HepG2 (cell line): ENCODE results near the gene GPC3. TPM values are rescaled to one million over a fixed set of nuclear protein-coding genes. Genes with fewer than 3 reads are reported as not detected.

Experiments
- ATAC-seq: fragments of 200-7000 bp; cut with Tn5 transposase; 3 replicates; pipeline ENCODE4 v1.9.1; 2020; ENCODE audit warnings: mild to moderate bottlenecking, moderate library complexity
- BruUV-seq: library from RNA; stranded (reverse); fragments of 400-500 nt; replicated peaks from 2 replicates; lab custom pipeline; 2021; lab: Mats Ljungman, UMichigan
- CTCF ChIA-PET: fragments of 300-600 bp; formaldehyde crosslinking; extraction: SDS; loops from one replicate; lab custom pipeline; 2021; ENCODE audit warnings: low total read pairs, inconsistent platforms, low intra/inter-chr PET ratio; lab: Yijun Ruan, JAX
- POLR2A ChIA-PET: fragments of 350-600 bp; sonication (Branson Sonifier 250); formaldehyde crosslinking; loops from one replicate; lab custom pipeline; 2020; ENCODE audit warnings: antibody characterized with exemption, inconsistent platforms; lab: Yijun Ruan, JAX
- DNase-seq: peaks from one replicate; pipeline ENCODE4 v3.0.0-alpha.2; 2015; ENCODE audit warnings: low spot score
- FAIRE-seq: peaks from 3 replicates; lab custom pipeline; 2011; peaks lifted over from hg19 to GRCh38; lab: Jason Lieb, UNC
- H2AFZ ChIP-seq: one replicate; pipeline ENCODE4 v1.6.1; 2011; ENCODE audit warnings: low read length, inconsistent platforms
- H3K27ac ChIP-seq: fragments of 300-600 bp; 3 replicates; pipeline ENCODE4 v1.8.0; 2011; ENCODE audit warnings: mixed run types, mild to moderate bottlenecking, mixed read lengths, low read length, inconsistent platforms; ENCODE audit not compliant: insufficient read depth; ENCODE audit errors: extremely low read length
- H3K27me3 ChIP-seq, 2 experiments: fragments of 200-600 bp in 1 of 2; 2 replicates in 1 of 2; 3 replicates in 1 of 2; pipeline versions ENCODE4 v1.6.0 to v1.8.0; 2011; ENCODE audit warnings: low read length in 2 of 2, mild to moderate bottlenecking in 2 of 2, moderate library complexity in 2 of 2, inconsistent platforms in 1 of 2; ENCODE audit not compliant: insufficient read depth in 2 of 2, control insufficient read depth in 1 of 2
- H3K36me3 ChIP-seq, 2 experiments: fragments of 200-600 bp in 1 of 2; replicated peaks in 1 of 2; 2 replicates in 1 of 2; 3 replicates in 1 of 2; pipeline versions ENCODE4 v1.5.1 to v1.8.0; 2011; ENCODE audit warnings: low read length in 2 of 2, inconsistent platforms in 1 of 2; ENCODE audit not compliant: insufficient read depth in 2 of 2, control insufficient read depth in 1 of 2
- H3K4me1 ChIP-seq: 2 replicates; pipeline ENCODE4 v1.5.1; 2012; ENCODE audit warnings: low read length, inconsistent platforms; ENCODE audit not compliant: insufficient read depth
- H3K4me2 ChIP-seq: 2 replicates; pipeline ENCODE4 v1.6.0; 2011; ENCODE audit warnings: low read depth, low read length, inconsistent platforms
- H3K4me3 ChIP-seq, 3 experiments: fragments of 200-600 bp in 1 of 3; sonication (generic), shearing (Covaris generic) in 1 of 3; replicated peaks in 1 of 3; 2 replicates each; pipeline ENCODE4 v1.5.1; 2011 to 2016; ENCODE audit warnings: low read length in 3 of 3, inconsistent platforms in 2 of 3, low read depth in 2 of 3, mild to moderate bottlenecking in 2 of 3, control low read depth in 1 of 3, mixed read lengths in 1 of 3; ENCODE audit not compliant: insufficient read depth in 1 of 3
- H3K79me2 ChIP-seq: one replicate; pipeline ENCODE4 v1.6.1; 2011; ENCODE audit warnings: low read length, inconsistent platforms; ENCODE audit not compliant: insufficient read depth
- H3K9ac ChIP-seq: 2 replicates; pipeline ENCODE4 v1.6.0; 2011; ENCODE audit warnings: mild to moderate bottlenecking, low read depth, low read length, inconsistent platforms; ENCODE audit not compliant: insufficient read depth
- H3K9me3 ChIP-seq: 2 replicates; pipeline ENCODE4 v1.5.1; 2012; ENCODE audit warnings: mild to moderate bottlenecking, low read length
- H4K20me1 ChIP-seq: 2 replicates; pipeline ENCODE4 v1.6.0; 2011; ENCODE audit warnings: inconsistent platforms, mild to moderate bottlenecking, low read length, moderate library complexity; ENCODE audit not compliant: insufficient read depth
- MAF1 ChIP-seq: sonication (generic); formaldehyde crosslinking; IDR thresholded peaks from 2 replicates; pipeline ENCODE4 v1.5.0; 2020; ENCODE audit warnings: missing genetic modification reagents, borderline replicate concordance
- RBM22 ChIP-seq: fragments of 200-400 bp; formaldehyde crosslinking; optimal IDR thresholded peaks from 2 replicates; pipeline ENCODE3; 2017; ENCODE audit warnings: mild to moderate bottlenecking, low read length, moderate library complexity
- ZBTB37 ChIP-seq: sonication (generic); formaldehyde crosslinking; IDR thresholded peaks from 2 replicates; pipeline ENCODE4 v1.4.0; 2020; ENCODE audit warnings: mild to moderate bottlenecking, missing genetic modification reagents
- ZNF17 ChIP-seq: sonication (generic); formaldehyde crosslinking; IDR thresholded peaks from 2 replicates; pipeline ENCODE4 v1.5.0; 2020; ENCODE audit warnings: mild to moderate bottlenecking, missing genetic modification reagents
- ZNF263 ChIP-seq: sonication (generic); formaldehyde crosslinking; IDR thresholded peaks from 2 replicates; pipeline ENCODE4 v1.4.0; 2020; ENCODE audit warnings: missing genetic modification reagents
- ZNF576 ChIP-seq: sonication (generic); formaldehyde crosslinking; IDR thresholded peaks from 2 replicates; pipeline ENCODE4 v1.4.0; 2020; ENCODE audit warnings: mild to moderate bottlenecking, missing genetic modification reagents
- WGBS: methylation state at CpG from one replicate; pipeline ENCODE4 v1.1.6; 2017; ENCODE audit warnings: low lambda C conversion rate; 5-methylcytosine and 5-hydroxymethylcytosine counted together
- in situ Hi-C: cut with HindIII; loops from 2 replicates; pipeline ENCODE4 v1.10.0; 2017; ENCODE audit warnings: low pct_unique_long_range_greater_than_20kb; ENCODE audit not compliant: extremely low pct_ligation_motif_present
- intact Hi-C: fragments of 100-400 bp; cut with micrococcal nuclease; formaldehyde crosslinking; loops from one replicate; pipeline ENCODE4 v1.10.0; 2022; ENCODE audit not compliant: unreplicated experiment
- polyA plus RNA-seq, 8 experiments: library from polyadenylated mRNA; depleted of rRNA in 3 of 8; stranded (reverse) in 7 of 8; unstranded in 1 of 8; fragments of >200 nt; fragmentation: Illumina TruSeq in 4 of 8; extraction: Trizol in 4 of 8; gene quantifications; 2 replicates each; pipeline versions ENCODE4 v1.2.1 to v1.2.3, GENCODE V29; 2011 to 2016; ENCODE audit warnings: low read depth in 4 of 8, missing spikeins in 1 of 8, mixed read lengths in 1 of 8; ENCODE audit not compliant: insufficient read depth in 1 of 8
- total RNA-seq, 5 experiments: library from RNA; depleted of rRNA; stranded (reverse); fragments of >200 nt; fragmentation: Illumina TruSeq; extraction: Trizol; gene quantifications; 2 replicates each; pipeline ENCODE4 v1.2.3, GENCODE V29; 2016; ENCODE audit warnings: low read depth in 1 of 5
- TF ChIP-seq, protein P1 (sequence below): IDR thresholded peaks from 2 replicates; pipeline ENCODE4 v1.6.1; 2016; ENCODE audit warnings: control low read depth
- TF ChIP-seq, protein P2 (sequence below): conservative IDR thresholded peaks from 2 replicates; pipeline ENCODE4 v1.6.1; 2018; ENCODE audit warnings: missing genetic modification reagents
- TF ChIP-seq, protein P3 (sequence below): sonication (generic); formaldehyde crosslinking; IDR thresholded peaks from 2 replicates; pipeline ENCODE4 v1.4.0; 2020; ENCODE audit warnings: missing genetic modification reagents
- TF ChIP-seq, protein P4 (sequence below): sonication (generic); formaldehyde crosslinking; IDR thresholded peaks from 2 replicates; pipeline ENCODE4 v1.9.0; 2021; ENCODE audit warnings: missing genetic modification reagents, borderline replicate concordance

Gene GPC3
- total and polyA plus RNA-seq, 2 of the 13 experiments (the other 11 are each of a cell fraction or from before 2014, with no cell fraction given) = 1,799 to 3,263 TPM

DNA sequence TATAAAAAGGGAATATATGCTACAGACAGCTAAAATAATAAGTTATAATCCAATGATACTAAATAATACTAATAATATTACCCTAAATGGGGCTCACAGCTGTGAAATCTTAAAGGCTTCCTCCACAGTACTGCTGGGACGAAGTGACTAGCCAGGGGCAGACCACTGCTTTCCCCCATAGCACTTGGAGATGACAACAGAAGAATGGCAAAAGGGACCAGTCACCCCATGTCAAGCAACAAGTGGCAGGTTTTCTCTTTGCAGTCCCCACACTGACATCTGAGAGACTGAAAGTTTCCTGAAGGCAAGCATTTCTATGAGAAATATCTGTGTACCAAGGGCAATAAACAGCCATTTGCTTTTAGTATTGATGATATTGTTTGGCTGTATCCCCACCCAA is 396.6 kb downstream of the GPC3 start:
- ChIA-PET CTCF (no interaction called here), POLR2A (no interaction called here)
- Histone ChIP-seq H3K4me1 (peaks cover 8% of the 10 kb centered on the region; the same call in 1 of the 2 replicates), H3K9me3 (no peaks in the 10 kb centered on the region), H3K9ac (no peak overlapping the region), H3K4me2 (no peak overlapping the region), H3K4me3 (no peak overlapping the region), H2AFZ (no peak overlapping the region), H3K27ac (no peak overlapping the region), H3K36me3 (peaks cover 13 to 48% of the 10 kb centered on the region in 2 experiments), H3K79me2 (no peaks in the 10 kb centered on the region), H4K20me1 (peaks cover 25% of the 10 kb centered on the region; the same call in 1 of the 2 replicates), H3K27me3 (no peaks in the 10 kb centered on the region)
- in situ Hi-C loops = no loop called here
- TF ChIP-seq, protein P1, sequence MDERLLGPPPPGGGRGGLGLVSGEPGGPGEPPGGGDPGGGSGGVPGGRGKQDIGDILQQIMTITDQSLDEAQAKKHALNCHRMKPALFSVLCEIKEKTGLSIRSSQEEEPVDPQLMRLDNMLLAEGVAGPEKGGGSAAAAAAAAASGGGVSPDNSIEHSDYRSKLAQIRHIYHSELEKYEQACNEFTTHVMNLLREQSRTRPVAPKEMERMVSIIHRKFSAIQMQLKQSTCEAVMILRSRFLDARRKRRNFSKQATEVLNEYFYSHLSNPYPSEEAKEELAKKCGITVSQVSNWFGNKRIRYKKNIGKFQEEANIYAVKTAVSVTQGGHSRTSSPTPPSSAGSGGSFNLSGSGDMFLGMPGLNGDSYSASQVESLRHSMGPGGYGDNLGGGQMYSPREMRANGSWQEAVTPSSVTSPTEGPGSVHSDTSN (CRISPR knock-in tag) = no peak
- TF ChIP-seq RBM22 = peak; percentile 55
- no TSS peak for BruUV-seq
- intact Hi-C loops = no loop called here
- ATAC-seq (no peak), DNase-seq (no peak), FAIRE-seq (peak; percentile 40)
- WGBS = 100% methylated on average over 1 of the region's 1 CpG

GRCh38 chrX:133587818-133588217 is 397.6 kb downstream of the GPC3 start:
- DNase-seq (no peak), ATAC-seq (peak; percentile 19; the same call in 2 of the 3 replicates), FAIRE-seq (no peak)
- Histone ChIP-seq H3K4me3 (no peak overlapping the region), H3K27ac (no peak overlapping the region), H3K9me3 (no peaks in the 10 kb centered on the region), H3K36me3 (peaks cover 13 to 46% of the 10 kb centered on the region in 2 experiments), H3K4me2 (no peak overlapping the region), H3K9ac (no peak overlapping the region), H3K27me3 (no peaks in the 10 kb centered on the region), H2AFZ (no peak overlapping the region), H4K20me1 (peaks cover 25% of the 10 kb centered on the region; the same call in 1 of the 2 replicates), H3K79me2 (no peaks in the 10 kb centered on the region), H3K4me1 (peaks cover 8% of the 10 kb centered on the region; the same call in 1 of the 2 replicates)
- ChIA-PET POLR2A (no interaction called here), CTCF (no interaction called here)
- intact Hi-C loops = no loop called here
- WGBS = 100% methylated on average over 2 of the region's 4 CpGs
- no TSS peak for BruUV-seq
- in situ Hi-C loops = no loop called here
- TF ChIP-seq ZNF263 (CRISPR knock-in tag) = no peak
- TF ChIP-seq, protein P2, sequence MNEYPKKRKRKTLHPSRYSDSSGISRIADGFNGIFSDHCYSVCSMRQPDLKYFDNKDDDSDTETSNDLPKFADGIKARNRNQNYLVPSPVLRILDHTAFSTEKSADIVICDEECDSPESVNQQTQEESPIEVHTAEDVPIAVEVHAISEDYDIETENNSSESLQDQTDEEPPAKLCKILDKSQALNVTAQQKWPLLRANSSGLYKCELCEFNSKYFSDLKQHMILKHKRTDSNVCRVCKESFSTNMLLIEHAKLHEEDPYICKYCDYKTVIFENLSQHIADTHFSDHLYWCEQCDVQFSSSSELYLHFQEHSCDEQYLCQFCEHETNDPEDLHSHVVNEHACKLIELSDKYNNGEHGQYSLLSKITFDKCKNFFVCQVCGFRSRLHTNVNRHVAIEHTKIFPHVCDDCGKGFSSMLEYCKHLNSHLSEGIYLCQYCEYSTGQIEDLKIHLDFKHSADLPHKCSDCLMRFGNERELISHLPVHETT = no peak
- TF ChIP-seq, protein P3, sequence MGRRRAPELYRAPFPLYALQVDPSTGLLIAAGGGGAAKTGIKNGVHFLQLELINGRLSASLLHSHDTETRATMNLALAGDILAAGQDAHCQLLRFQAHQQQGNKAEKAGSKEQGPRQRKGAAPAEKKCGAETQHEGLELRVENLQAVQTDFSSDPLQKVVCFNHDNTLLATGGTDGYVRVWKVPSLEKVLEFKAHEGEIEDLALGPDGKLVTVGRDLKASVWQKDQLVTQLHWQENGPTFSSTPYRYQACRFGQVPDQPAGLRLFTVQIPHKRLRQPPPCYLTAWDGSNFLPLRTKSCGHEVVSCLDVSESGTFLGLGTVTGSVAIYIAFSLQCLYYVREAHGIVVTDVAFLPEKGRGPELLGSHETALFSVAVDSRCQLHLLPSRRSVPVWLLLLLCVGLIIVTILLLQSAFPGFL (CRISPR knock-in tag) = no peak
- no peak for TF ChIP-seq ZNF576 (CRISPR knock-in tag)
- no peak for TF ChIP-seq MAF1 (CRISPR knock-in tag)
- no peak for TF ChIP-seq ZBTB37 (CRISPR knock-in tag)
- no peak for TF ChIP-seq ZNF17
- TF ChIP-seq, protein P4, sequence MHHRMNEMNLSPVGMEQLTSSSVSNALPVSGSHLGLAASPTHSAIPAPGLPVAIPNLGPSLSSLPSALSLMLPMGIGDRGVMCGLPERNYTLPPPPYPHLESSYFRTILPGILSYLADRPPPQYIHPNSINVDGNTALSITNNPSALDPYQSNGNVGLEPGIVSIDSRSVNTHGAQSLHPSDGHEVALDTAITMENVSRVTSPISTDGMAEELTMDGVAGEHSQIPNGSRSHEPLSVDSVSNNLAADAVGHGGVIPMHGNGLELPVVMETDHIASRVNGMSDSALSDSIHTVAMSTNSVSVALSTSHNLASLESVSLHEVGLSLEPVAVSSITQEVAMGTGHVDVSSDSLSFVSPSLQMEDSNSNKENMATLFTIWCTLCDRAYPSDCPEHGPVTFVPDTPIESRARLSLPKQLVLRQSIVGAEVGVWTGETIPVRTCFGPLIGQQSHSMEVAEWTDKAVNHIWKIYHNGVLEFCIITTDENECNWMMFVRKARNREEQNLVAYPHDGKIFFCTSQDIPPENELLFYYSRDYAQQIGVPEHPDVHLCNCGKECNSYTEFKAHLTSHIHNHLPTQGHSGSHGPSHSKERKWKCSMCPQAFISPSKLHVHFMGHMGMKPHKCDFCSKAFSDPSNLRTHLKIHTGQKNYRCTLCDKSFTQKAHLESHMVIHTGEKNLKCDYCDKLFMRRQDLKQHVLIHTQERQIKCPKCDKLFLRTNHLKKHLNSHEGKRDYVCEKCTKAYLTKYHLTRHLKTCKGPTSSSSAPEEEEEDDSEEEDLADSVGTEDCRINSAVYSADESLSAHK = no peak
